Spleen (tissue), 11 donors: ENCODE results near the gene TNFSF15. TPM values are rescaled to one million over a fixed set of nuclear protein-coding genes. Genes with fewer than 3 reads are reported as not detected.

ENCODE experiments used
- DNase-seq: peaks from one replicate; pipeline ENCODE4 v3.0.0-alpha.2; 2020
- H3K27ac ChIP-seq, 8 donors: fragments of 200-600 bp; sonication (generic) in 7 of 8; 1 replicate in 4 of 8; 2 replicates in 4 of 8; pipeline versions ENCODE4 v1.5.0 to v1.8.0; 2016 to 2021; ENCODE audit warnings: inconsistent platforms in 4 of 8, mild to moderate bottlenecking in 4 of 8, moderate library complexity in 1 of 8
- H3K27me3 ChIP-seq, 7 donors: fragments of 200-600 bp; sonication (generic) in 6 of 7; replicated peaks in 1 of 7; 1 replicate in 4 of 7; 2 replicates in 3 of 7; pipeline versions ENCODE4 v1.5.0 to v1.8.0; 2016 to 2021; ENCODE audit warnings: inconsistent platforms in 3 of 7, mild to moderate bottlenecking in 1 of 7
- H3K36me3 ChIP-seq, 6 donors: fragments of 200-600 bp; sonication (generic) in 5 of 6; 1 replicate in 4 of 6; 2 replicates in 2 of 6; pipeline versions ENCODE4 v1.5.0 to v1.8.0; 2016 to 2021; ENCODE audit warnings: inconsistent platforms in 2 of 6
- H3K4me1 ChIP-seq, 6 donors: fragments of 200-600 bp; sonication (generic) in 5 of 6; 1 replicate in 3 of 6; 2 replicates in 3 of 6; pipeline versions ENCODE4 v1.5.0 to v1.8.0; 2016 to 2021; ENCODE audit warnings: inconsistent platforms in 3 of 6
- H3K4me3 ChIP-seq, 8 donors: fragments of 200-600 bp; sonication (generic) in 7 of 8; 1 replicate in 4 of 8; 2 replicates in 4 of 8; pipeline versions ENCODE4 v1.5.0 to v1.8.0; 2016 to 2021; ENCODE audit warnings: inconsistent platforms in 4 of 8, mild to moderate bottlenecking in 4 of 8, moderate library complexity in 2 of 8
- H3K9me3 ChIP-seq, 8 donors: fragments of 200-600 bp; sonication (generic) in 7 of 8; 1 replicate in 4 of 8; 2 replicates in 4 of 8; pipeline versions ENCODE4 v1.5.0 to v1.8.0; 2016 to 2021; ENCODE audit warnings: inconsistent platforms in 4 of 8
- CTCF ChIP-seq, 11 experiments: fragments of 200-600 bp in 7 of 11; fragments of 450-650 bp in 4 of 11; sonication (generic) in 4 of 11; IDR thresholded peaks in 8 of 11; conservative IDR thresholded peaks in 3 of 11; 1 replicate in 7 of 11; 2 replicates in 4 of 11; pipeline versions ENCODE4 v1.4.0 to v1.8.0; 2016 to 2021; ENCODE audit warnings: antibody characterized with exemption in 11 of 11, inconsistent platforms in 4 of 11, mild to moderate bottlenecking in 1 of 11
- POLR2A ChIP-seq, 3 donors: fragments of 450-650 bp; IDR thresholded peaks; one replicate each; pipeline ENCODE4 v1.5.1; 2017; ENCODE audit warnings: antibody characterized with exemption in 3 of 3, mild to moderate bottlenecking in 1 of 3
- POLR2AphosphoS5 ChIP-seq, 3 donors: sonication (generic); formaldehyde crosslinking; IDR thresholded peaks; one replicate each; pipeline ENCODE4 v1.5.1; 2017; ENCODE audit warnings: antibody characterized with exemption in 3 of 3
- WGBS, 5 donors: extraction: QIAGEN DNeasy Blood & Tissue Kit in 3 of 5; methylation state at CpG; one replicate each; pipeline versions ENCODE4 v1.1.5 to v1.1.7; 2013 to 2018; 5-methylcytosine and 5-hydroxymethylcytosine counted together
- intact Hi-C: fragments of 100-400 bp; cut with DNase I; formaldehyde crosslinking; loops from one replicate; pipeline ENCODE4 v1.15.0; 2023; ENCODE audit warnings: low total_unique reads
- polyA plus RNA-seq, 3 donors: library from polyadenylated mRNA; stranded (reverse); fragments of 200-250 nt; gene quantifications; one replicate each; pipeline ENCODE4 v1.2.1, GENCODE V29; 2013
- total RNA-seq, 7 donors: library from RNA; depleted of rRNA in 3 of 7; stranded (reverse); fragments of >200 nt in 3 of 7; fragmentation: NEBNext Ultra II Directional in 4 of 7; extraction: Animal tissue kit (Norgen Biotek cat#: 25700) in 4 of 7; gene quantifications; one replicate each; pipeline versions ENCODE4 v1.1.0 to v1.2.1, GENCODE V29; 2016 to 2021
- donor health status: healthy with polysubstance abuse.
- donor health status: DM: no; HTN: no; CAD: no; lungs with moderate emphysema.
- donor health status: DM: no; HTN: no; CAD: no.
- donor health status: Bipolar disorder and iron deficiency.
- donor health status: healthy.
- donor health status: DM: no; HTN: no; CAD: no.
- donor health status: DM: yes; HTN: yes; CAD: no.

The TNFSF15 gene
- total and polyA plus RNA-seq, 10 donors: 0.22 to 1.8 (median 0.60) TPM

- no peak overlapping the region for H3K27ac ChIP-seq
- no peak overlapping the region for H3K4me3 ChIP-seq
- H3K36me3 ChIP-seq: no peaks in the 10 kb centered on the region
- H3K27me3 ChIP-seq: no peaks in the 10 kb centered on the region
- DNase-seq: no peak
- WGBS, 5 donors: 73 to 82% (median 78%) methylated on average over 3 of the region's 3 CpGs
- intact Hi-C loops: no loop called here
- peaks cover 0 to 21% (median 3%) of the 10 kb centered on the region in 6 donors for H3K4me1 ChIP-seq
- no peaks in the 10 kb centered on the region for H3K9me3 ChIP-seq
- TF ChIP-seq POLR2AphosphoS5 (IDR thresholded peaks at IDR 0.05) (no peak), CTCF (IDR thresholded peaks at IDR 0.05 in 8 of 11, conservative IDR thresholded peaks at IDR 0.05 in 3 of 11) (no peak), POLR2A (IDR thresholded peaks at IDR 0.05) (no peak)
Measured at GRCh38 chr9:114853071-114853855, 47.4 kb upstream of the TNFSF15 start.

- no peak for TF ChIP-seq POLR2A (IDR thresholded peaks at IDR 0.05)
- no peak for TF ChIP-seq POLR2AphosphoS5 (IDR thresholded peaks at IDR 0.05)
- TF ChIP-seq CTCF (IDR thresholded peaks at IDR 0.05 in 8 of 11, conservative IDR thresholded peaks at IDR 0.05 in 3 of 11): no peak
- intact Hi-C loops: no loop called here
- Histone ChIP-seq H3K4me3 (no peak overlapping the region), H3K27ac (peak overlapping the region in 1 of 8 donors; percentile 40), H3K9me3 (no peaks in the 10 kb centered on the region), H3K4me1 (peaks cover 0 to 21% (median 3%) of the 10 kb centered on the region in 6 donors), H3K36me3 (no peaks in the 10 kb centered on the region), H3K27me3 (no peaks in the 10 kb centered on the region)
- 17 to 55% (median 50%) methylated on average over 4 of the region's 4 CpGs for WGBS, 5 donors
- no peak for DNase-seq
Measured at GRCh38 chr9:114852050-114852594, 46.3 kb upstream of the TNFSF15 start.

GRCh38 chr9:114851306-114851705 is 45.5 kb upstream of the TNFSF15 start:
- WGBS, 5 donors: 43 to 54% (median 44%) methylated on average over 3 of the region's 3 CpGs
- no peak for DNase-seq
- TF ChIP-seq POLR2AphosphoS5 (IDR thresholded peaks at IDR 0.05) (no peak), CTCF (IDR thresholded peaks at IDR 0.05 in 8 of 11, conservative IDR thresholded peaks at IDR 0.05 in 3 of 11) (no peak), POLR2A (IDR thresholded peaks at IDR 0.05) (no peak)
- H3K27ac ChIP-seq: no peak overlapping the region
- no peaks in the 10 kb centered on the region for H3K36me3 ChIP-seq
- intact Hi-C loops: no loop called here
- H3K9me3 ChIP-seq: no peaks in the 10 kb centered on the region
- peaks cover 0 to 21% (median 3%) of the 10 kb centered on the region in 6 donors for H3K4me1 ChIP-seq
- H3K4me3 ChIP-seq: no peak overlapping the region
- H3K27me3 ChIP-seq: no peaks in the 10 kb centered on the region

- Histone ChIP-seq H3K4me1 (peaks cover 0 to 21% (median 3%) of the 10 kb centered on the region in 6 donors), H3K9me3 (no peaks in the 10 kb centered on the region), H3K27me3 (no peaks in the 10 kb centered on the region), H3K4me3 (no peak overlapping the region), H3K36me3 (no peaks in the 10 kb centered on the region), H3K27ac (no peak overlapping the region)
- WGBS, 5 donors: 67 to 83% (median 77%) methylated on average over 2 of the region's 2 CpGs
- TF ChIP-seq POLR2AphosphoS5 (IDR thresholded peaks at IDR 0.05): no peak
- no peak for TF ChIP-seq CTCF (IDR thresholded peaks at IDR 0.05 in 8 of 11, conservative IDR thresholded peaks at IDR 0.05 in 3 of 11)
- no peak for TF ChIP-seq POLR2A (IDR thresholded peaks at IDR 0.05)
- intact Hi-C loops: no loop called here
- no peak for DNase-seq
Measured at GRCh38 chr9:114850871-114851270, 45.0 kb upstream of the TNFSF15 start.
